ENCODE data around the gene OR2T5.
"Not testable (repeated sequence)": the region's sequence is repeated elsewhere in the genome, so short reads cannot be mapped to it uniquely, and the experiment has no call there.

- TF ChIP-seq, protein P1, sequence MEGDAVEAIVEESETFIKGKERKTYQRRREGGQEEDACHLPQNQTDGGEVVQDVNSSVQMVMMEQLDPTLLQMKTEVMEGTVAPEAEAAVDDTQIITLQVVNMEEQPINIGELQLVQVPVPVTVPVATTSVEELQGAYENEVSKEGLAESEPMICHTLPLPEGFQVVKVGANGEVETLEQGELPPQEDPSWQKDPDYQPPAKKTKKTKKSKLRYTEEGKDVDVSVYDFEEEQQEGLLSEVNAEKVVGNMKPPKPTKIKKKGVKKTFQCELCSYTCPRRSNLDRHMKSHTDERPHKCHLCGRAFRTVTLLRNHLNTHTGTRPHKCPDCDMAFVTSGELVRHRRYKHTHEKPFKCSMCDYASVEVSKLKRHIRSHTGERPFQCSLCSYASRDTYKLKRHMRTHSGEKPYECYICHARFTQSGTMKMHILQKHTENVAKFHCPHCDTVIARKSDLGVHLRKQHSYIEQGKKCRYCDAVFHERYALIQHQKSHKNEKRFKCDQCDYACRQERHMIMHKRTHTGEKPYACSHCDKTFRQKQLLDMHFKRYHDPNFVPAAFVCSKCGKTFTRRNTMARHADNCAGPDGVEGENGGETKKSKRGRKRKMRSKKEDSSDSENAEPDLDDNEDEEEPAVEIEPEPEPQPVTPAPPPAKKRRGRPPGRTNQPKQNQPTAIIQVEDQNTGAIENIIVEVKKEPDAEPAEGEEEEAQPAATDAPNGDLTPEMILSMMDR (IDR thresholded peaks at IDR 0.05; ENCODE audit: insufficient read depth, low read length, poor library complexity, severe bottlenecking), result not testable (repeated sequence)
- TF ChIP-seq EZH2phosphoT487 (conservative IDR thresholded peaks at IDR 0.05; ENCODE audit: low read length), result not testable (repeated sequence)
Observed at GRCh38 chr1:248507773-248508172, 19.4 kb downstream of the OR2T5 start, which contains the start of gene OR2G6.
